Measurements from ENCODE around the gene VN1R5. TPM values are rescaled to one million over a fixed set of nuclear protein-coding genes. Genes with fewer than 3 reads are reported as not detected.

VN1R5 gene
- total RNA-seq, 1 experiment from 2014 or later: not detected

DNA sequence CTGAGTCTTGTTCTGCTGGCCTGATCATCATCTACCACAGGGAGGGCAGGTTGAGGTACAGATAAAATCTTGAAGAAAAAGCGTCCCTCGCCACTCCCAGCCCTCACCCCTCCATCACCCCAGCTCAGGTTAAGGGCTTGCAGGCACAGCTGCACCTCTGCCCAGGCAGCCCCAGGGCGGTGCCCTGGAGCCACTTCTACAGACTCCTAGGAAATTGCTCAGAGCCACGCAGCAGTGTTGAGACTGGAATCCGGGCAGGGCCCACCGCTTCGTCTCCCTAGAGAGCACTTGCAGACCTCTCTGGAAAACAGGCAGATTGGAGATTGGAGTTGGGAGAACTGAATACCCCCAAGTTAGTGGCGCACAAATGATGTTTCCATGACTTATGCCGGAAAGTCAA is 35.3 kb downstream of the VN1R5 start:
- H4K20me1 ChIP-seq (ENCODE audit: insufficient read depth): no peaks in the 10 kb centered on the region
- H3K9me3 ChIP-seq (ENCODE audit: control insufficient read depth in 1 of 2, insufficient read depth in 1 of 2, low read depth in 1 of 2, low read length in 2 of 2): no peaks in the 10 kb centered on the region
- DNase-seq (ENCODE audit: low read depth, low spot score) (no peak), ATAC-seq (no peak)
- H3K4me1 ChIP-seq (ENCODE audit: control insufficient read depth in 1 of 2, insufficient read depth in 2 of 2, low read length in 2 of 2): no peaks in the 10 kb centered on the region
- TF ChIP-seq FOSL1 (IDR thresholded peaks at IDR 0.05; ENCODE audit: low read depth) (no peak), EZH2phosphoT487 (IDR thresholded peaks at IDR 0.05; ENCODE audit: borderline replicate concordance) (no peak), YY1 (IDR thresholded peaks at IDR 0.05; ENCODE audit: extremely low read depth, insufficient replicate concordance, low read depth, low read length) (no peak), CBX3 (IDR thresholded peaks at IDR 0.05; ENCODE audit: low read depth) (no peak), TCF7L2 (IDR thresholded peaks at IDR 0.05; ENCODE audit: borderline replicate concordance, extremely low read depth, insufficient read depth, insufficient read length) (no peak), POLR2A (IDR thresholded peaks at IDR 0.05; ENCODE audit: borderline replicate concordance, extremely low read depth, insufficient read depth, insufficient read length) (no peak), EZH2 (IDR thresholded peaks at IDR 0.05) (no peak)
- TF ChIP-seq, protein P1, sequence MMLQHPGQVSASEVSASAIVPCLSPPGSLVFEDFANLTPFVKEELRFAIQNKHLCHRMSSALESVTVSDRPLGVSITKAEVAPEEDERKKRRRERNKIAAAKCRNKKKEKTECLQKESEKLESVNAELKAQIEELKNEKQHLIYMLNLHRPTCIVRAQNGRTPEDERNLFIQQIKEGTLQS (IDR thresholded peaks at IDR 0.05): no peak
- no peaks in the 10 kb centered on the region for H3K79me2 ChIP-seq (ENCODE audit: insufficient read depth, low read length)
- H3K4me3 ChIP-seq (replicated peaks in 1 of 2; ENCODE audit: low read depth in 1 of 2, low read length in 2 of 2): no peak overlapping the region
- no peaks in the 10 kb centered on the region for H3K9me2 ChIP-seq (ENCODE audit: insufficient read depth)
- ChIA-PET CTCF (no interaction called here), RAD21 (ENCODE audit: low non-redundant PET in 1 of 2, low total read pairs in 2 of 2, uncharacterized antibody in 2 of 2, unreplicated experiment in 2 of 2) (no interaction called here), POLR2A (no interaction called here)
- BruUV-seq (replicated peaks): no TSS peak
- H3K36me3 ChIP-seq (ENCODE audit: control insufficient read depth in 1 of 2, insufficient read depth in 2 of 2, low read length in 2 of 2): no peaks in the 10 kb centered on the region
- intact Hi-C loops (cut with micrococcal nuclease): no loop called here
- no peak overlapping the region for H2AFZ ChIP-seq (ENCODE audit: low read depth, low read length, poor library complexity, severe bottlenecking)
- H3K27me3 ChIP-seq (ENCODE audit: insufficient read depth, low read length): no peaks in the 10 kb centered on the region
- H3K27ac ChIP-seq (ENCODE audit: low read depth, low read length): no peak overlapping the region
- no peak overlapping the region for H3K9ac ChIP-seq (ENCODE audit: low read length)
- no peak overlapping the region for H3K4me2 ChIP-seq (ENCODE audit: low read length)

DNA sequence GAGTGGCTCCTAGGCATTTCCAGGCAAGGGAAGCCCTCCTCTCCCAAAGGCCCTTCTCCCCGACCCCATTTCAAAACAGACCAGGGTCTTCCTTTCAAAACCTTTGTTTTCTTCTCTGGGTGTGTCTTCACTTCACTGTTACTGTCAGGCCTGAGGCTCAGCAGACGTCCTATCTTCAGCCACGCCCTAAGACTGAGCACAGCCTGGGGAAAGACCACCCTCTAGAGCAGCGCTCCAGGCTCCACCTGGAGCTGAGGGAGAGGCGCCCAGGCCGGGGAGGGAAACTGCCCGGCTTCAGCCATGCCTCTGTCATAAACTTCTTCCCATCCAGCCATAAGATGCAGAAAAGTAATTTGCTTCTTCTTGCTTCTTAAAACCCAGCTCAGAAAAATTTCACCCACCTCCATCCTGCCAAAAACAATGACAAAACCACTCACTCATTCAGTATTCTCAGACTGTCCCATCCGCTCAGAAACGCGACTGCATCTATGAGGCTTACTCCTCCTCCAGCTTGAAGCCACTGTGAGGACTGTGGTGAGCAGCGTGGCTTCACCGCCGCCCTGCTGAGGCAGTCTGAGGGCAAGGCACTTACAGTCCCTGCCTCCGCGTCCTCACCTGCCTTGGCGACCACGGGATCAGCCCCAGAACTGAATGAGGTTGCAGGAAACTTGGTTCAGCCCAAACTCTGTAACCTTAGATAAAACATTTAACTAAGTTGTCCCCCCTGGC is 36.1 kb downstream of the VN1R5 start:
- no peak overlapping the region for H3K9ac ChIP-seq (ENCODE audit: low read length)
- H3K4me3 ChIP-seq (replicated peaks in 1 of 2; ENCODE audit: low read depth in 1 of 2, low read length in 2 of 2): no peak overlapping the region
- ChIA-PET CTCF (no interaction called here), POLR2A (no interaction called here), RAD21 (ENCODE audit: low non-redundant PET in 1 of 2, low total read pairs in 2 of 2, uncharacterized antibody in 2 of 2, unreplicated experiment in 2 of 2) (no interaction called here)
- no peak overlapping the region for H3K27ac ChIP-seq (ENCODE audit: low read depth, low read length)
- no peaks in the 10 kb centered on the region for H3K79me2 ChIP-seq (ENCODE audit: insufficient read depth, low read length)
- no peaks in the 10 kb centered on the region for H3K36me3 ChIP-seq (ENCODE audit: control insufficient read depth in 1 of 2, insufficient read depth in 2 of 2, low read length in 2 of 2)
- intact Hi-C loops (cut with micrococcal nuclease): no loop called here
- no peaks in the 10 kb centered on the region for H3K4me1 ChIP-seq (ENCODE audit: control insufficient read depth in 1 of 2, insufficient read depth in 2 of 2, low read length in 2 of 2)
- H3K9me2 ChIP-seq (ENCODE audit: insufficient read depth): no peaks in the 10 kb centered on the region
- H3K4me2 ChIP-seq (ENCODE audit: low read length): no peak overlapping the region
- BruUV-seq (replicated peaks): no TSS peak
- no peak for DNase-seq (ENCODE audit: low read depth, low spot score)
- no peaks in the 10 kb centered on the region for H3K27me3 ChIP-seq (ENCODE audit: insufficient read depth, low read length)
- TF ChIP-seq SIN3A (IDR thresholded peaks at IDR 0.05; ENCODE audit: low read depth) (no peak), CEBPB (IDR thresholded peaks at IDR 0.05; ENCODE audit: low read depth) (no peak), EZH2 (IDR thresholded peaks at IDR 0.05) (no peak), ELF1 (IDR thresholded peaks at IDR 0.05; ENCODE audit: borderline replicate concordance, low read depth) (no peak)
- TF ChIP-seq, protein P2, sequence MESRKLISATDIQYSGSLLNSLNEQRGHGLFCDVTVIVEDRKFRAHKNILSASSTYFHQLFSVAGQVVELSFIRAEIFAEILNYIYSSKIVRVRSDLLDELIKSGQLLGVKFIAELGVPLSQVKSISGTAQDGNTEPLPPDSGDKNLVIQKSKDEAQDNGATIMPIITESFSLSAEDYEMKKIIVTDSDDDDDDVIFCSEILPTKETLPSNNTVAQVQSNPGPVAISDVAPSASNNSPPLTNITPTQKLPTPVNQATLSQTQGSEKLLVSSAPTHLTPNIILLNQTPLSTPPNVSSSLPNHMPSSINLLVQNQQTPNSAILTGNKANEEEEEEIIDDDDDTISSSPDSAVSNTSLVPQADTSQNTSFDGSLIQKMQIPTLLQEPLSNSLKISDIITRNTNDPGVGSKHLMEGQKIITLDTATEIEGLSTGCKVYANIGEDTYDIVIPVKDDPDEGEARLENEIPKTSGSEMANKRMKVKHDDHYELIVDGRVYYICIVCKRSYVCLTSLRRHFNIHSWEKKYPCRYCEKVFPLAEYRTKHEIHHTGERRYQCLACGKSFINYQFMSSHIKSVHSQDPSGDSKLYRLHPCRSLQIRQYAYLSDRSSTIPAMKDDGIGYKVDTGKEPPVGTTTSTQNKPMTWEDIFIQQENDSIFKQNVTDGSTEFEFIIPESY (IDR thresholded peaks at IDR 0.05; ENCODE audit: extremely low read depth, insufficient replicate concordance, low read length): no peak
- H2AFZ ChIP-seq (ENCODE audit: low read depth, low read length, poor library complexity, severe bottlenecking): no peak overlapping the region
- no peaks in the 10 kb centered on the region for H3K9me3 ChIP-seq (ENCODE audit: control insufficient read depth in 1 of 2, insufficient read depth in 1 of 2, low read depth in 1 of 2, low read length in 2 of 2)
- no peaks in the 10 kb centered on the region for H4K20me1 ChIP-seq (ENCODE audit: insufficient read depth)
- no peak for ATAC-seq
